IMR-90 (cell line): ENCODE results near the gene CASP9. TPM values are rescaled to one million over a fixed set of nuclear protein-coding genes. Genes with fewer than 3 reads are reported as not detected.
"Not testable (repeated sequence)": the region's sequence is repeated elsewhere in the genome, so short reads cannot be mapped to it uniquely, and the experiment has no call there.

Experiments
- ATAC-seq: fragments of 200-7000 bp; cut with Tn5 transposase; 2 replicates; pipeline ENCODE4 v1.9.1; 2020; ENCODE audit warnings: low read depth, mild to moderate bottlenecking, moderate library complexity
- BruUV-seq: library from RNA; stranded (reverse); fragments of 400-500 nt; replicated peaks from 2 replicates; lab custom pipeline; 2021; lab: Mats Ljungman, UMichigan
- CTCF ChIA-PET: fragments of 300-600 bp; formaldehyde crosslinking; extraction: SDS; loops from one replicate; lab custom pipeline; 2021; ENCODE audit warnings: antibody characterized with exemption; lab: Yijun Ruan, JAX
- POLR2A ChIA-PET: fragments of 300-600 bp; sonication (Branson Sonifier 250); formaldehyde crosslinking; loops from one replicate; lab custom pipeline; 2022; ENCODE audit warnings: antibody characterized with exemption; ENCODE audit not compliant: unreplicated experiment; lab: Charles Lee
- DNase-seq: peaks from one replicate; pipeline ENCODE4 v3.0.0; 2013
- H2AFZ ChIP-seq: replicated peaks from 2 replicates; pipeline ENCODE3; 2013; ENCODE audit warnings: low read length, mild to moderate bottlenecking; ENCODE audit not compliant: poor library complexity
- H2AK5ac ChIP-seq: 2 replicates; pipeline ENCODE4 v1.6.1; 2013; ENCODE audit warnings: low read depth, low read length, inconsistent platforms
- H2AK9ac ChIP-seq: replicated peaks from 2 replicates; pipeline ENCODE3; 2013; ENCODE audit warnings: mild to moderate bottlenecking, low read depth, low read length, moderate library complexity; ENCODE audit not compliant: poor library complexity
- H2BK120ac ChIP-seq: 2 replicates; pipeline ENCODE4 v1.6.1; 2013; ENCODE audit warnings: low read depth, low read length, inconsistent platforms
- H2BK15ac ChIP-seq: 3 replicates; pipeline ENCODE4 v1.6.1; 2013; ENCODE audit warnings: low read depth, low read length, inconsistent platforms
- H2BK20ac ChIP-seq: 2 replicates; pipeline ENCODE4 v1.6.1; 2013; ENCODE audit warnings: low read depth, mild to moderate bottlenecking, inconsistent platforms, low read length, moderate library complexity
- H2BK5ac ChIP-seq: 2 replicates; pipeline ENCODE4 v1.6.1; 2013; ENCODE audit warnings: mild to moderate bottlenecking, low read depth, low read length, inconsistent platforms; ENCODE audit not compliant: poor library complexity, severe bottlenecking
- H3K14ac ChIP-seq: replicated peaks from 2 replicates; pipeline ENCODE4 v1.6.1; 2013; ENCODE audit warnings: low read depth, low read length, inconsistent platforms
- H3K18ac ChIP-seq: 2 replicates; pipeline ENCODE4 v1.6.1; 2013; ENCODE audit warnings: low read depth, low read length, control low read depth
- H3K23ac ChIP-seq: 2 replicates; pipeline ENCODE4 v1.6.1; 2013; ENCODE audit warnings: low read depth, low read length, inconsistent platforms
- H3K27ac ChIP-seq: 2 replicates; pipeline ENCODE4 v1.5.1; 2013; ENCODE audit warnings: mild to moderate bottlenecking, control low read depth, low read length; ENCODE audit not compliant: insufficient read depth
- H3K27me3 ChIP-seq: 2 replicates; pipeline ENCODE4 v1.6.1; 2013; ENCODE audit warnings: low read length; ENCODE audit not compliant: control insufficient read depth, insufficient read depth
- H3K36me3 ChIP-seq: 2 replicates; pipeline ENCODE4 v1.6.1; 2013; ENCODE audit warnings: low read length, mixed read lengths; ENCODE audit not compliant: control insufficient read depth, insufficient read depth
- H3K4ac ChIP-seq: 2 replicates; pipeline ENCODE4 v1.6.1; 2013; ENCODE audit warnings: low read depth, low read length, inconsistent platforms
- H3K4me1 ChIP-seq: 2 replicates; pipeline ENCODE4 v1.6.1; 2013; ENCODE audit warnings: low read length, mixed read lengths; ENCODE audit not compliant: control insufficient read depth, insufficient read depth
- H3K4me2 ChIP-seq: 2 replicates; pipeline ENCODE4 v1.6.1; 2013; ENCODE audit warnings: low read depth, mild to moderate bottlenecking, control low read depth, low read length, moderate library complexity
- H3K4me3 ChIP-seq: 2 replicates; pipeline ENCODE4 v1.5.1; 2013; ENCODE audit warnings: low read depth, mild to moderate bottlenecking, control low read depth, low read length, moderate library complexity; ENCODE audit not compliant: insufficient read depth
- H3K56ac ChIP-seq: 2 replicates; pipeline ENCODE4 v1.6.1; 2013; ENCODE audit warnings: low read length, inconsistent platforms; ENCODE audit not compliant: insufficient read depth; ENCODE audit errors: extremely low read depth
- H3K79me1 ChIP-seq, 2 experiments: 2 replicates each; pipeline ENCODE4 v1.6.1; 2013; ENCODE audit warnings: low read length in 2 of 2, inconsistent platforms in 1 of 2, low read depth in 1 of 2
- H3K9ac ChIP-seq: 2 replicates; pipeline ENCODE4 v1.6.1; 2013; ENCODE audit warnings: low read depth, low read length, control low read depth
- H3K9me1 ChIP-seq: 2 replicates; pipeline ENCODE4 v1.6.1; 2013; ENCODE audit warnings: low read length, inconsistent platforms; ENCODE audit not compliant: insufficient read depth
- H3K9me3 ChIP-seq: 2 replicates; pipeline ENCODE4 v1.6.1; 2013; ENCODE audit warnings: low read length; ENCODE audit not compliant: control insufficient read depth, insufficient read depth
- H4K20me1 ChIP-seq: 2 replicates; pipeline ENCODE4 v1.6.1; 2013; ENCODE audit warnings: low read length, inconsistent platforms; ENCODE audit not compliant: insufficient read depth
- H4K5ac ChIP-seq: 2 replicates; pipeline ENCODE4 v1.6.1; 2013; ENCODE audit warnings: mild to moderate bottlenecking, low read depth, low read length, control low read depth
- H4K8ac ChIP-seq, 2 experiments: 2 replicates each; pipeline ENCODE4 v1.6.1; 2013; ENCODE audit warnings: low read depth in 2 of 2, low read length in 2 of 2, control low read depth in 1 of 2, inconsistent platforms in 1 of 2
- H4K91ac ChIP-seq: 2 replicates; pipeline ENCODE4 v1.6.1; 2013; ENCODE audit warnings: low read depth, low read length, inconsistent platforms; ENCODE audit not compliant: insufficient read depth
- FOS ChIP-seq: fragments of 150-350 bp; IDR thresholded peaks from 2 replicates; pipeline ENCODE4 v1.6.1; 2016; ENCODE audit warnings: low read depth, low read length
- MXI1 ChIP-seq: IDR thresholded peaks from 2 replicates; pipeline ENCODE4 v1.6.1; 2012; ENCODE audit warnings: low read depth, mild to moderate bottlenecking, low read length, moderate library complexity, borderline replicate concordance
- WGBS, 2 experiments: methylation state at CpG; one replicate each; pipeline versions ENCODE4 v1.1.5 to v1.1.7; 2013; ENCODE audit warnings: missing lambda C conversion rate in 2 of 2; ENCODE audit not compliant: insufficient read length in 1 of 2; ENCODE audit errors: extremely low coverage in 2 of 2; 5-methylcytosine and 5-hydroxymethylcytosine counted together
- dilution Hi-C: fragments of 300-500 bp; cut with HindIII; formaldehyde crosslinking; loops from one replicate; pipeline ENCODE4 v1.14.3; 2018; ENCODE audit warnings: low sequenced_read_pairs; ENCODE audit not compliant: unreplicated experiment
- in situ Hi-C: fragments of 300-500 bp; cut with MboI; formaldehyde crosslinking; loops from 3 replicates; pipeline ENCODE4 v1.14.3; 2019; ENCODE audit warnings: low sequenced_read_pairs, inconsistent platforms, mixed read lengths
- intact Hi-C: fragments of 100-400 bp; cut with micrococcal nuclease; formaldehyde crosslinking; loops from 2 replicates; pipeline ENCODE4 v1.10.0; 2022
- polyA plus RNA-seq, 3 experiments: library from polyadenylated mRNA; depleted of rRNA; stranded (reverse); fragments of >200 nt; gene quantifications; 2 replicates each; pipeline ENCODE4 v1.2.3, GENCODE V29; 2012; ENCODE audit warnings: low replicate concordance in 1 of 3
- total RNA-seq: library from RNA; depleted of rRNA; stranded (reverse); fragments of >200 nt; gene quantifications from 2 replicates; pipeline ENCODE4 v1.2.3, GENCODE V29; 2012

The CASP9 gene
- total and polyA plus RNA-seq, 2 of the 4 experiments (the other 2 are of a cell fraction) = 7.0 to 8.3 TPM

DNA sequence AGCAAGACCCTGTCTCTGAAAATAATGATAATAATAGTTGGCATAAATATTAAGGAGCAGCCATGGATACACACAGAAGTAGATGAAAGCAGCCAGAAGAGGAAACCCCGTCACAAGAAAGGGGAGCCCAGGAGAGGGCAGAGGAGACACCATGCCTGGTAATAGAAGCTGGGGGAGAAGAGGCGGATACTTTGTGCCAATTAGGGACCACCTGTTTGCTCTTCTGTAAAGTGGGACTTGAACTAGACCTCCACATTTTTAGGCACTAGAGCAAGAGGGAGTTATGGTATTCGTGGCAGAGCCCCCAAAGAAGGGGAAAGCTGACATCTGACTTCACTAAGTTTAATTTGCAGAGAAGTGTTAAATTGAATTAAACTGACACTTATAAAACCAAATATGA, 35.6 kb downstream of the CASP9 start:
- Histone ChIP-seq H4K91ac (no peak overlapping the region), H4K20me1 (no peaks in the 10 kb centered on the region), H3K23ac (no peak overlapping the region), H4K8ac (no peak overlapping the region), H3K9me3 (no peaks in the 10 kb centered on the region), H3K4ac (no peak overlapping the region), H3K4me1 (no peaks in the 10 kb centered on the region), H3K18ac (no peak overlapping the region), H3K27ac (no peak overlapping the region), H3K4me3 (no peak overlapping the region), H3K56ac (no peak overlapping the region), H2AK5ac (no peak overlapping the region), H3K4me2 (no peak overlapping the region), H2BK15ac (no peak overlapping the region), H3K9ac (no peak overlapping the region), H2BK20ac (no peak overlapping the region), H2BK5ac (no peak overlapping the region), H3K9me1 (no peaks in the 10 kb centered on the region), H2BK120ac (no peak overlapping the region), H3K36me3 (peaks cover 4% of the 10 kb centered on the region; the same call in 1 of the 2 replicates), H3K27me3 (no peaks in the 10 kb centered on the region), H2AK9ac (no peak overlapping the region), H3K79me1 (no peaks in the 10 kb centered on the region), H2AFZ (no peak overlapping the region), H3K14ac (no peak overlapping the region), H4K5ac (no peak overlapping the region)
- no peak for TF ChIP-seq FOS
- no peak for TF ChIP-seq MXI1
- DNase-seq (no peak), ATAC-seq (no peak)
- intact Hi-C loops = no loop called here
- dilution Hi-C loops = no loop called here
- ChIA-PET CTCF (no interaction called here), POLR2A (no interaction called here)
- BruUV-seq = no TSS peak
- in situ Hi-C loops = no loop called here
- 83% methylated on average over 1 of the region's 3 CpGs; no CpG with 5 or more reads in 1 of the 2 experiments for WGBS, 2 experiments

DNA sequence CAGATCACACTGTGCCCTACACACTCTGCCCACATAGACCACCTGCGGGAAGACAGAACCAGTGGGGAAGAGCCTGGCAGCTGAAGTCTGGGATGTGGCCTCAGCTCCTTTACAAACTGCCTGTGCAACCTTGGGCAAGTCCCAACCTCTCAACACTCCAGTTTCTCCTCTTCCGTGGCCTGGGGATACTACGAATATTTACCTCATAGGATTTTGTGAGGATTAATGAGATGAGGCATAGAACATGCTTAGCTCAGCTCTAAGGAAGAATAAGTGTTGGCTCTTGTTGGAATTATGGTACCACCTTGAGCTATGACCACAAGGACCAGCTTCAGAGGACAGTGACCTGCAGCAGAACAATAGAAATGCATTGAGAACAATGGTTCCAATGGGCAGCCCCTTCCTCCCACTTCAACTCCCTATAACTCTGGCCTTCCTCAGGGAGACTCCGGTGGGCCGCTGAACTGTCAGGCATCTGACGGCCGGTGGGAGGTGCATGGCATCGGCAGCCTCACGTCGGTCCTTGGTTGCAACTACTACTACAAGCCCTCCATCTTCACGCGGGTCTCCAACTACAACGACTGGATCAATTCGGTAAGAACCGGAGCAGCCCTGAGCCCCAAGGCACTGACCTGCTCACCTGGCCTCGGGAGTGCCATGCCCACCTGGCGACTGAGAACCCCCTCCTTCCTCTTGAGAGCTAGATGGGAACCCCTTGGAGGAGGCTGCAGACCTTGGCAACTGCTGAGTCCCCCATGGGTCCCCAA, 37.0 kb downstream of the CASP9 start:
- H3K9ac ChIP-seq, H3K23ac ChIP-seq, H3K9me3 ChIP-seq, H4K91ac ChIP-seq, H3K27me3 ChIP-seq, CTCF ChIA-PET, BruUV-seq, H2BK120ac ChIP-seq, H3K56ac ChIP-seq, H3K4me1 ChIP-seq, POLR2A ChIA-PET, H2AK9ac ChIP-seq, H3K4ac ChIP-seq, H3K36me3 ChIP-seq, H2AFZ ChIP-seq, H4K20me1 ChIP-seq, H3K79me1 ChIP-seq, H3K9me1 ChIP-seq, H2BK20ac ChIP-seq, H3K18ac ChIP-seq, dilution Hi-C loops, in situ Hi-C loops, H3K14ac ChIP-seq, H3K4me3 ChIP-seq, H2AK5ac ChIP-seq, H3K27ac ChIP-seq, DNase-seq, intact Hi-C loops, H2BK15ac ChIP-seq, H4K5ac ChIP-seq, ATAC-seq, H3K4me2 ChIP-seq, H2BK5ac ChIP-seq, H4K8ac ChIP-seq: not testable (repeated sequence)
- WGBS, 2 experiments = 96% methylated on average over 9 of the region's 17 CpGs; no CpG with 5 or more reads in 1 of the 2 experiments
